ENCODE data around the gene COL3A1.

The COL3A1 gene

GRCh38 chr2:189056200-189057106, 82.3 kb downstream of the COL3A1 start:
- no peak overlapping the region for H3K4me3 ChIP-seq (ENCODE audit: low read depth, low read length)
- no peak for DNase-seq (ENCODE audit: low read depth, low spot score)
- TF ChIP-seq, protein P1, sequence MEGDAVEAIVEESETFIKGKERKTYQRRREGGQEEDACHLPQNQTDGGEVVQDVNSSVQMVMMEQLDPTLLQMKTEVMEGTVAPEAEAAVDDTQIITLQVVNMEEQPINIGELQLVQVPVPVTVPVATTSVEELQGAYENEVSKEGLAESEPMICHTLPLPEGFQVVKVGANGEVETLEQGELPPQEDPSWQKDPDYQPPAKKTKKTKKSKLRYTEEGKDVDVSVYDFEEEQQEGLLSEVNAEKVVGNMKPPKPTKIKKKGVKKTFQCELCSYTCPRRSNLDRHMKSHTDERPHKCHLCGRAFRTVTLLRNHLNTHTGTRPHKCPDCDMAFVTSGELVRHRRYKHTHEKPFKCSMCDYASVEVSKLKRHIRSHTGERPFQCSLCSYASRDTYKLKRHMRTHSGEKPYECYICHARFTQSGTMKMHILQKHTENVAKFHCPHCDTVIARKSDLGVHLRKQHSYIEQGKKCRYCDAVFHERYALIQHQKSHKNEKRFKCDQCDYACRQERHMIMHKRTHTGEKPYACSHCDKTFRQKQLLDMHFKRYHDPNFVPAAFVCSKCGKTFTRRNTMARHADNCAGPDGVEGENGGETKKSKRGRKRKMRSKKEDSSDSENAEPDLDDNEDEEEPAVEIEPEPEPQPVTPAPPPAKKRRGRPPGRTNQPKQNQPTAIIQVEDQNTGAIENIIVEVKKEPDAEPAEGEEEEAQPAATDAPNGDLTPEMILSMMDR (IDR thresholded peaks at IDR 0.05; ENCODE audit: low read depth, low read length): no peak
- in situ Hi-C loops (cut with HindIII; ENCODE audit: low sequenced_read_pairs): no loop called here

GRCh38 chr2:189057316-189057715, 83.1 kb downstream of the COL3A1 start:
- no peak for DNase-seq (ENCODE audit: low read depth, low spot score)
- TF ChIP-seq, protein P1 (IDR thresholded peaks at IDR 0.05; ENCODE audit: low read depth, low read length): no peak
- H3K4me3 ChIP-seq (ENCODE audit: low read depth, low read length): no peak overlapping the region
- in situ Hi-C loops (cut with HindIII; ENCODE audit: low sequenced_read_pairs): no loop called here

DNA sequence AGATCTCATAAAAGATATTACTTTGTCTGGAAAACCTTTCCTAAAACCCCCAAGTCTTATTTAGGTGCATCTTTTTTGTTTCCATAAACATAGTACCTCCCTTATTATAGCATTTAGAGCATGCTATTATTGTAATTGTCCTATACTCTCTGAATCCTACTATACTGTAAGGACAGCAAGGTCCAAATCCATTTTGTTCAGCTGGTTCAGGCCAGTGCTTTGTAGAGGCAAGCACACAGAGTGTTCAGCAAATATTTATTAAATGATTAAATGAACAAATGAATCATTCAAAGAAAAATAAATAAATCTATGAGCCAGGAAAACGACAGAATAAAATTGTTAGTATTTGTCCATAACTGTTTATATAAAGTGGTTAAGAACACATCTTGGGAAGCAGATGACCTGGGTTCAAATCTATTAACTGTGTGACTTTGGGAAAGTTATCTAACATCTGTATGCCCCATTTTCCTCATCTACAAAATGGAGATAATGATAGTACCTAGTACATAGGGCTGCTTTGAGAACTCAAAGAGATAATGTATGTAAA, 86.0 kb downstream of the COL3A1 start:
- no peak for DNase-seq (ENCODE audit: low read depth, low spot score)
- in situ Hi-C loops (cut with HindIII; ENCODE audit: low sequenced_read_pairs): no loop called here
- TF ChIP-seq, protein P1 (IDR thresholded peaks at IDR 0.05; ENCODE audit: low read depth, low read length): no peak
- H3K4me3 ChIP-seq (ENCODE audit: low read depth, low read length): no peak overlapping the region
